Type B pancreatic cell (in vitro differentiated cells): ENCODE measurements around the gene HOOK2. TPM values are rescaled to one million over a fixed set of nuclear protein-coding genes. Genes with fewer than 3 reads are reported as not detected.
A peak's percentile ranks its signal among the peaks of the same experiment; 100 is the strongest.

Experiments
- DNase-seq: peaks from one replicate; pipeline ENCODE4 v3.0.0; 2021; ENCODE audit warnings: mixed read lengths; ENCODE audit not compliant: unreplicated experiment; ENCODE audit errors: extremely low spot score
- H3K27ac Mint-ChIP-seq: 2 replicates; pipeline ENCODE4 v1.8.0; 2021; ENCODE audit warnings: mild to moderate bottlenecking, mixed read lengths
- H3K27me3 Mint-ChIP-seq: 2 replicates; pipeline ENCODE4 v1.8.0; 2021; ENCODE audit warnings: mixed read lengths
- H3K36me3 Mint-ChIP-seq: 2 replicates; pipeline ENCODE4 v1.8.0; 2021; ENCODE audit warnings: mixed read lengths
- H3K4me1 Mint-ChIP-seq: one replicate; pipeline ENCODE4 v1.8.0; 2021; ENCODE audit warnings: mixed read lengths; ENCODE audit not compliant: unreplicated experiment
- H3K4me3 Mint-ChIP-seq: 2 replicates; pipeline ENCODE4 v1.8.0; 2021; ENCODE audit warnings: mild to moderate bottlenecking, mixed read lengths
- H3K9me3 Mint-ChIP-seq: 2 replicates; pipeline ENCODE4 v1.8.0; 2021; ENCODE audit warnings: mixed read lengths
- total RNA-seq: library from RNA; stranded (reverse); gene quantifications from 2 replicates; pipeline ENCODE4 v1.2.1, GENCODE V29; 2021; ENCODE audit warnings: low replicate concordance
- TF ChIP-seq, protein P1 (sequence below): fragments of 200-600 bp; sonication (generic); conservative IDR thresholded peaks from 2 replicates; pipeline ENCODE4 v1.5.0; 2021; ENCODE audit warnings: antibody characterized with exemption, mild to moderate bottlenecking

The HOOK2 gene
- total RNA-seq, 1 donor from 2014 or later: 50.1 TPM

DNA sequence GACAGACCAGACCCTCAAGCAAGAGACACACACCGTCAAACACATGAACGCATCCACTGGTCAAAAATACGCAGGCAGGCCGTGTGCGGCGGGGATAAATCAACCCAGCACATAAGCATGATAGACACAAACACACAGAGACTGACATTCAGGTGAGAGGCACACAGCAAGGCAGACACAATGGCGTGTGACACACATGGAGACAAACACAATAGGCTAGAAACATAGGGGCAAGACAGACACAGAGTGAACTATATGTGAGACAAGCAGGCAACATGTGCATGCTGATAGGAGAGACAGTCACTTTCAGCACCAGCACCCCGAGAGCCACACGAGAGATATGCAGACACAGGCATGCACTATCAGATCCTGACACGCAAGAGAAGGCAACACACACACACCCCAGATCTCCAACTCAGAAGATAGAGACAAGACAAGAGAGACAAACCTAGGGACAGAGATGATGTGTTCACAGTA, 9.1 kb upstream of the HOOK2 start:
- TF ChIP-seq, protein P1, sequence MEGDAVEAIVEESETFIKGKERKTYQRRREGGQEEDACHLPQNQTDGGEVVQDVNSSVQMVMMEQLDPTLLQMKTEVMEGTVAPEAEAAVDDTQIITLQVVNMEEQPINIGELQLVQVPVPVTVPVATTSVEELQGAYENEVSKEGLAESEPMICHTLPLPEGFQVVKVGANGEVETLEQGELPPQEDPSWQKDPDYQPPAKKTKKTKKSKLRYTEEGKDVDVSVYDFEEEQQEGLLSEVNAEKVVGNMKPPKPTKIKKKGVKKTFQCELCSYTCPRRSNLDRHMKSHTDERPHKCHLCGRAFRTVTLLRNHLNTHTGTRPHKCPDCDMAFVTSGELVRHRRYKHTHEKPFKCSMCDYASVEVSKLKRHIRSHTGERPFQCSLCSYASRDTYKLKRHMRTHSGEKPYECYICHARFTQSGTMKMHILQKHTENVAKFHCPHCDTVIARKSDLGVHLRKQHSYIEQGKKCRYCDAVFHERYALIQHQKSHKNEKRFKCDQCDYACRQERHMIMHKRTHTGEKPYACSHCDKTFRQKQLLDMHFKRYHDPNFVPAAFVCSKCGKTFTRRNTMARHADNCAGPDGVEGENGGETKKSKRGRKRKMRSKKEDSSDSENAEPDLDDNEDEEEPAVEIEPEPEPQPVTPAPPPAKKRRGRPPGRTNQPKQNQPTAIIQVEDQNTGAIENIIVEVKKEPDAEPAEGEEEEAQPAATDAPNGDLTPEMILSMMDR: no peak
- Mint-ChIP-seq H3K27me3 (no peaks in the 10 kb centered on the region), H3K4me3 (no peak overlapping the region), H3K4me1 (peaks cover 25% of the 10 kb centered on the region), H3K27ac (no peak overlapping the region), H3K9me3 (no peaks in the 10 kb centered on the region), H3K36me3 (no peaks in the 10 kb centered on the region)
- no peak for DNase-seq

DNA sequence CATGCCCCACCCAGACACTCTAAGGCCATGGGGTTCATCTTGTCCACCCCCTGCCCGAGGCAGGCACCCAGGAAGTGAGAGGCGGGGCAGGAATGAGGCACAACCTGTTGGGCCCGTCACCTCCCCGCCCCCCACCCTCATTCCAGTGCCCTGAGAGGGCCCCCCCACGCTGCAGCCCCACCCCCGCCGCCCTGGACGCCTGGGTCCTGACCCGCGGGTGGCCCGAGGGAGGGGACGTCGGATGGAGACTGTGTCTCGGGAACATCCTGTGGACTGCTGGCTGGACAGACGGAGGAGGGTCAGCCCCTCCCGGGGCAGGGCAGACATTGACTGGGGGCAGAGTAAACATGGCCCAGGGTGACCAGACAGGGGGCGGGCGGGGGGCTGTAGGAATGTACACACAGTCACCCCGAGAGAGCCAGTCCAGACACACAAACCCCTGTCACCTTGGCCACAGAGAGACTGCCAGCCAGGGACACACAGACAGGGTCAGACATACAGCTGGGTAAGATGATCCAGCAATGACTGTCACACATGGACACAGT, 8.6 kb upstream of the HOOK2 start:
- DNase-seq: no peak
- no peaks in the 10 kb centered on the region for H3K36me3 Mint-ChIP-seq
- peak overlapping the region; percentile 85 for H3K4me3 Mint-ChIP-seq
- H3K27me3 Mint-ChIP-seq: peaks cover 3% of the 10 kb centered on the region
- TF ChIP-seq, protein P1: no peak
- no peak overlapping the region for H3K27ac Mint-ChIP-seq
- H3K9me3 Mint-ChIP-seq: no peaks in the 10 kb centered on the region
- H3K4me1 Mint-ChIP-seq: peaks cover 25% of the 10 kb centered on the region

DNA sequence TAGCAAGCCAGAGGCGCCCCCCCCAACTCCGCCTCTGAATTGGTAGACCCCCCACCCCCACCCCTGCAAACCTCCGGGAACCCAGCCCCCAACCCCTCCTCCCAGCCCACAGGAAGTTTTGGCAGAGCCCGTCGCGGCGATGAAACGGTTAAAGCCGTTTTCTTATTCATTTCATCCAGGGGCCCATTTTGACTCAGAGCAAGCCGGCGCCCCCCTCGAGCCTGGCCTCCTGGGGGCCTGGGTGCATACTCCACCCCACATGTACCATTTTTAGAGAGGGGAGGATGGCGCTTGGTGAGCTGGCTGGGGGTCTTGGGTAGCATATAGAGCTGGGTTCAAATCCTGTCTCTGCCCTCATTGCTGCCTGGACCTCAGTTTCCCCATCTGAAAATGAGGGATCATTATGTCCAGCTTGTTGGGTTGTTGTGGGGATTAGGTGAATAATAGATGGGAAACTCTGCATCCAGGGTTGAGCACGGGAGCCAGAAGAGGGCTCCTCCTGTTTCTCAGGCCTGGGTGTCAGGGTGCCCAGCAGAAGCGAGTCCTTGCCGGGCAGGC, 8.0 kb upstream of the HOOK2 start:
- DNase-seq: no peak
- H3K27me3 Mint-ChIP-seq: peaks cover 4% of the 10 kb centered on the region
- no peak overlapping the region for H3K27ac Mint-ChIP-seq
- TF ChIP-seq, protein P1: no peak
- H3K9me3 Mint-ChIP-seq: no peaks in the 10 kb centered on the region
- H3K4me3 Mint-ChIP-seq: peak overlapping the region; percentile 85
- H3K4me1 Mint-ChIP-seq: peaks cover 24% of the 10 kb centered on the region
- H3K36me3 Mint-ChIP-seq: no peaks in the 10 kb centered on the region

GRCh38 chr19:12782424-12783290, 7.3 kb upstream of the HOOK2 start:
- Mint-ChIP-seq H3K4me3 (peak overlapping the region; percentile 97), H3K36me3 (no peaks in the 10 kb centered on the region), H3K9me3 (no peaks in the 10 kb centered on the region), H3K27ac (peak overlapping the region; percentile 94), H3K27me3 (peaks cover 5% of the 10 kb centered on the region), H3K4me1 (peaks cover 20% of the 10 kb centered on the region)
- TF ChIP-seq, protein P1: peak; percentile 16
- no peak for DNase-seq

- H3K27ac Mint-ChIP-seq: peak overlapping the region; percentile 94
- H3K9me3 Mint-ChIP-seq: no peaks in the 10 kb centered on the region
- peaks cover 5% of the 10 kb centered on the region for H3K27me3 Mint-ChIP-seq
- H3K4me1 Mint-ChIP-seq: peaks cover 20% of the 10 kb centered on the region
- no peak for DNase-seq
- H3K36me3 Mint-ChIP-seq: no peaks in the 10 kb centered on the region
- TF ChIP-seq, protein P1: no peak
- peak overlapping the region; percentile 97 for H3K4me3 Mint-ChIP-seq
Observed at GRCh38 chr19:12782174-12782423, 6.7 kb upstream of the HOOK2 start.
